Renal pelvis (tissue), 4 donors: Measurements from ENCODE around the gene LAPTM5. TPM values are rescaled to one million over a fixed set of nuclear protein-coding genes. Genes with fewer than 3 reads are reported as not detected.
A peak's percentile ranks its signal among the peaks of the same experiment; 100 is the strongest.
"Not testable (repeated sequence)": the region's sequence is repeated elsewhere in the genome, so short reads cannot be mapped to it uniquely, and the experiment has no call there.

ENCODE experiments used
- DNase-seq: peaks from one replicate; pipeline ENCODE4 v3.0.0-alpha.2; 2013
- polyA plus RNA-seq, 3 donors: library from polyadenylated mRNA; unstranded; fragments of 120-200 nt; gene quantifications; one replicate each; pipeline ENCODE4 v1.2.1, GENCODE V29; 2013; ENCODE audit not compliant: insufficient read length in 3 of 3

Gene LAPTM5
- polyA plus RNA-seq, 3 donors, result 10.6 to 18.3 (median 12.9) TPM

DNA sequence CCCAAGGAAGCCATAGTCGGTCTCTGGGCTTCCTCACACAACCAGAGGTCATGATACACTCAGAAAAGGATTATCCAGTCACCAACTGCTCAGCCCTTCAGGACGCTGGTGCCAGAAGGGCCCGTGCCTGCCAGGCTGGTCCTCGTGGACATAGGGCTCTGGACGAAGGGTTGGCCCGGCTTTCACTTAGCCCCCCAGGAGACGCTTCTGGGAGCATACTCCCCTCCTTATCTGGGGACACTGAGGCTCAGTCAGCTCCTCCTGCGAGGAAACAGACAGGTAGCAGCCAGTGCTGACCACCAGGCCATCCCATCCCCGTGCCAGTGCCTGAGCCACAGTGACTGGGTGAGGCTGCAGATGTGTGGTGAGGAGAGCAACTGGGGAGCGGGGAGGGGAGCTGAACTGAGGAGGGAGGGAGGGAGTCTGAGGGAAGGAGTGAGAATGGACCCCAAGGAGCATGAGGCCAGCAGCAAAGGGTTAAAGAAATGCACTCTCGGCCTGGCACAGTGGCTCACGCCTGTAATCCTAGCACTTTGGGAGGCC lies 17.9 kb upstream of the LAPTM5 start:
- no peak for DNase-seq

DNA sequence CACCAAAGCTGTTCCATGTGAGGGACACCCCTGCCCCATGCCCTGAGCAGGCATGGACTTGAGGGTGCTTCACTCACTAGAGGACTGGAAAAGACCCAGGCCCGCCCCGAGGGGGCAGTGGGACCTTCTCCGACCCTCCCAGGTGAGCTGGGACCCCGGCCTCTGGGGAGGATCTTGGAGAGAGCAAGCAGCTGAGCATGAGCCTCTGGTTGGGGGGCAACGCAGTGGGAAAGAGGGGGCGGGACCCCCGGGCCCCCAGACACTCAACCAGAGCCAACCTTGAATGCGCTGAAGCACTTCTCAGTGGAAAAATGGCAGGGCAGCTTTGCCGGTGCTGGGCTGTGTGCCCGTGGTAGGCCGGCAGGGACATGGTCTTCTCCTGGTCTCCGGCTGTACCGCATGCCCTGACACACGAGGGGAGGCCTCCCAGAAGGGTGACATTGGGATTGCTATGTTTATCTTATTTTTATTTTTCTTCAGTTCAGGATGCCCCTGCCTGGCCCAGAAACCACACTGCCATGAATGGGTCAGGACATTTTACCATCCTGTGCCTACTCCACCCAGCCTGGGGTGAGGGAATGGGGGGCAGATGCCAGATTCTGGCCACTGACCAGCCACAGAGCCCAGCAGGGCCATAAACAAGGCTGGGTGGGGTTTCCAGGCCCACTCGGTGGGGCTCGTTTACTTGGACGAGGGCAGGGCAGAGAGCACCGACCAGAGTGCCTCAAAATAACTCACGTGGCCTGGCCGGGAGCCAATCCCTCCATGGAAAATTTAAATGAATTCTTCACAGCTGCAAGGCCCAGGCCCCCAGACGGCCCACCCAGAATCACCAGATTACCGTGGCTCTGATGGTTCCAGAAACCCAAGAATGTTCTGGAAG lies 17.2 kb upstream of the LAPTM5 start:
- no peak for DNase-seq

- DNase-seq, result no peak
These were observed 16.3 kb upstream of the LAPTM5 start for GRCh38 chr1:30773722-30774358.

- no peak for DNase-seq
These were observed 13.4 kb upstream of the LAPTM5 start for GRCh38 chr1:30771005-30771404.

DNA sequence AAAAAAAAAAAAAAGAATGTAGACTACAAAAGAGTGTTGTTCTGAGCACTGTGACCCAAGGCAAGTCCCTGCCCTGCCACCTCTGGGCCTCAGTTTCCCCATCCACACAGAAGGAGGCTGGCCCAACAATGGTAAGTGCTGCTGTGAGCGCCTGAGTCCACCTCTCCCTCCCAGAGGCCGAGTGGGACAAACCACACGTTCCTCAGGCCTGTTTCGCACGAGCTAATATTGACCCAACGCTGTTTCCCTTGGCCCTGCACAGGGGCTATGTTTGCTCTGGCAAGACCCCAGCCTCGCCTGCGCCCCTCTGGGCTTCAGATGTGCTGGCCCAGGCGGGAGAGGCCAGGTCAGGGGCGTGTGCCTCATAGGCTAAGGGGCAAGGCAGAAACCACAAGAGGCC lies 12.6 kb upstream of the LAPTM5 start:
- DNase-seq, result no peak

DNA sequence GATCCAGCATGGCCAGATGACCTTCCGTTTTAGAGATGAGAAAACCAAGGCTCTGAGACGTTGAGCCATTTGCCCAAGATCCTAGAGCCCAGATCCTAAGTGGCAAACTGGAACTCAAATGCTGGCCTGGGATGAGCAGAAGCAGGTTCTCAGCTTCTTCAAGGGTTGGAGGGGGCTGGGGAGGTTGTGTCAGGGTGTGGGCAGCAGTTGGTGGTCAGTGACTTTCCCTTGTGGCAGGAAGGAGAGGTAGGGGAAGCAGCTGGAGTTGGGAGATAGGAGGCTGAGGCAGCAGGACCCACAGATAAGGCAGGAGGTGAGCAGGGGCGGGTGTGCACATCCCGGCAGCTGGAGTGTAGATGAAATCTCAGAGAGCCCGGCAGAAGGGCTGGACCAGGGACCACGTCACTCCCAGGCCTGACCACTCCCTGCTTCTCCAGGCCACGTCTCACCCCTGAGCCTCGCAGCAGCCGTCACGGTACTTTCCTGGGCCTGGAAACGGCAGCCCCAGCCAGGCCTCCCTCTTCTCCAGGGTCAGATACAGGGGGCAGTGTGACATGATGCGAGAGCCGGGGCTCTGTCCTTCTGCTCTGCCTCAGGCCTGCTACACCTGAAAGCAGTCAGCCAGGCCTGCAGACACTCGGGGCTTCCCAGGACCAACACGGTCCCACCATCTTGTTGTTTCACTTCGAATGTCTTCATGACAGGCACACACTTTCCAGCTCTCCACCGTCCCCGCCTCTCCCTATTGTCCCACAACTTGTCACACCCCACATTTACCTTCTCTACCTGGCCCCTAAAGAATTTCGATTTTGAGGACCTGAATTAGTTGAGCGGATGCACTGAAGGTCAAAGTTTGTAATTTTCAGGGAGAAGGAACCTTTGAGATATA lies 11.5 kb upstream of the LAPTM5 start:
- DNase-seq, result no peak

DNA sequence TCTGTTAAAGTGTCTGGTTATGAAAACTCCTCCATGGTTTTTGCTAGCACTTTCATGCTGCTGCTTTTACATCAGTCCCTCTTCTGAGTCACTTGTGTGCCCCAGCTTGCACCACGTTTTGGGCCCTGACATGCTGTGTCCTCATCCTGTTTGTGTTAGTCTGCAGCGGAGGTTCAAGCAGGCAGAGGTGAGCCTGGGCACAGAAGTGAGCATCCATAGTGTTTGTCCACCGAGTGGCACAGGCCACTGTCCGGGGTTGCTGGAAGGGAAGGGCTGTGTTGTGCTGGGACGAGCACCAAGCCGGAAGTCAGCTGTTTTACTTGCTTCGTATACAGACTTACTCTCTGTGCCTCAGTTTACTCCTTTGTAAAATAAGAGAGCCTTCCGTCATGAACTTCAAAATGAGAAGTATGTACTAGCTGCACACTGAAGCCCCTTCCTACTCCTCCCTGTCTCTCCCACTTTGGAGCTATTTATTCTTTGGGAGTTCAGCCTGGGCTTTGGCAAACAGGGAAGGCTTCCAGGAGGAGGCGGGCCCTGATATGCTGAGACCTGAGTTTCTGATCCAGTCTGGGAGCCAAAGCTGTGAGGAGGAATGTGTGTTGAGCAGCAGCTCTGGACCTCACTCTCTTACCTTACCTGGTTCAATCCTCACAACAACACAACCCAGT lies 10.7 kb upstream of the LAPTM5 start:
- no peak for DNase-seq

DNA sequence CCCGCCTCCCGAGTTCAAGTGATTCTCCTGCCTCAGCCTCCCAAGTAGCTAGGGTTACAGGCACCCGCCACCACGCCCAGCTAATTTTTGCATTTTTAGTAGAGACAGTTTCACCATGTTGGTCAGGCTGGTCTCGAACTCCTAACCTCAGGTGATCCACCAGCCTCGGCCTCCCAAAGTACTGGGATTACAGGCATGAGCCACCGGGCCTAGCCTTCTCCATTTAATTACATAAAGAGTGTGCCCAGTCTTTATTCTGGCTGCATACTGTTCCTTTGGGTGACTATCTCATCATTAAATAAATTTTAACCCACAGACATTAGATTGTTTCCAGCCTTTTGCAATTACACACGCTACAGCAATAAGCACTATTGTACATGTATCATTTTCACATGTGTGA lies 9.4 kb upstream of the LAPTM5 start:
- DNase-seq, result not testable (repeated sequence)

DNA sequence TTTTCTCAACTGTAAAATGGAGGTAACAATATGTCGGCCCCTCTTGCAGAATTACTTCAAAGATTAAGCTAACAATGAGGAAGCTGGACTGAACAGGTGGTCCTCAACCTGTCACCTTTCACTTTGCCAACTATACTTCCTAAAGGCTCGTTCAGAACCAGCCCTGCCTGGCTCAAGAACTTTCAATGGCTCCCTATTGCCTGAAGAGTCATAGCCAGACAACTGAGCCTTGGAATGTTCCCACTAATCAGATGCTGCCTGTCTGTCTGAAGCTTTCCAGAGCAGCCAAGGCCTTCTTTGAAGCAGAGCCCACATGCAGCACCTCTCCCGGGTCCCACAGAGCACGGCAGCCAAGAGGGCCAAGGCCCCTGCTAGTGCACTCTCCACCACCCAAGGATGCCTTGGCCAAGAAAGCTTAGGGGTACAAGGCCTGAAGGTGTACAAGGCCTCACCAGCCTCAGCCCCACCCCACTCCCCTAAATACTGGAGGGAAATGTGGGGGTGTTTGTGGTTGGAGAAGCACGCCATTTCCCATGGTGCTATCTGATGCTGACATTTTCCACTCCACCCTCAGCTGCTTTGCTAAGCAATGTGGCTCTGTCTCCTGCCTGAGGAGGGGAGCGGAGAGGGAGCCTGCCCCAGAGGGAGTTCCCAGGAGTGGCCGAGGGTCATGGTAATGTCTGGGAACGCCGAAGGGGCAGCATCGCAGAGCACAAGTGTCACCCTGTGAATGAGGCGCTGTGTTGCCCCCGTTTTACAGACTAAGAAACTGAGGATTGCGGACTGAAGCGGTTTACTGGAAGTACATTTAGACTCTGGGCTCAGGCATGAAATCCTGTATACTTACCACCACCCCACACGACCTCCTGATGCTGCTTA lies 8.2 kb upstream of the LAPTM5 start:
- no peak for DNase-seq

- DNase-seq, result no peak
These were observed 7.5 kb upstream of the LAPTM5 start for GRCh38 chr1:30764939-30765555.

DNA sequence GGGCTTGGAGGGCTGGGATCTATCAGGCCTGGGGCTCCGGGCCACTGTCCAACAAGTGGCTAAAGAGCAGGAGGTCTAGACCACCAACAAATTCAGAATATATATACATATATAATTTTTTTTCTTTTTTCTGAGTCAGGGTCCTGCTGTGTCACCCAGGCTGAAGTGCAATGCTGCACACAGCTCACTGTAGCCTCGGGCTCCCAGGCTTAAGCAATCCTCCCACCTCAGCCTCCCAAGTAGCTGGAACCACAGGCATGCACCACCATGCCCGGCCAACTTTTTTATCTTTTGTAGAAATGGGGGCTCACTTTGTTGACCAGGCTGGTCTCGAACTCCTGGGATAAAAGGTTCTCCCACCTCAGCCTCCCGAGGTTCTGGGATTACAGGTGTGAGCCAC lies 6.8 kb upstream of the LAPTM5 start:
- no peak for DNase-seq

DNA sequence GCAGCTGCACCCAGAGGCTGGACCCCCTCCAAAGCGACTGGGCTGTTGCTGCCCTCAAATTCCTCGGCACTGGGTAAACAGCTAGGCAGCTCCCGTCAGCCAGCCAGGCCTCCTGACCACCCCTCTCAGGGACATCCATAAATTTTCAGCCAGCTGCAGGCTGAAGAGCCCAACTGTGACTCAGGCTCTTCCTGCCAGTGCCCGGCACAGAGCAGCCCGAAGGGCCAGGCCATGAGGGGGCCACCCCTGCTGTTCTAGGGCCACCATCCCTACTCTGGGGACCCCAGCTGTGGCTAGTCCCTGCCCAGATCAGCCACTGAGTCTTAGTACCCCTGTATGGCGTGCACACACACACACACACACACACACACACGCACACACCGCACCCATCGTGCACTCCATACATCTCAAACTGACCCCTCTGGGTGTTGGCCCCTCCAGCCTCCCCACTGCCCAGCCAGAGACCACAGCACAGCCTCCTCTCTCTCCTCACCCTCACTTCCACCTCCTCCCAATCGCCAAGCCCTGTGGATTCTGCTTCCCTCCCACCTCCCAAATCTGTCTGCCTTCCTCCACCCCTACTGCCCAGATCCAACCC lies 6.2 kb upstream of the LAPTM5 start:
- peak; percentile 53 for DNase-seq

GRCh38 chr1:30762930-30763650 lies 5.5 kb upstream of the LAPTM5 start:
- DNase-seq, result no peak

GRCh38 chr1:30762152-30762929 lies 4.8 kb upstream of the LAPTM5 start:
- no peak for DNase-seq

DNA sequence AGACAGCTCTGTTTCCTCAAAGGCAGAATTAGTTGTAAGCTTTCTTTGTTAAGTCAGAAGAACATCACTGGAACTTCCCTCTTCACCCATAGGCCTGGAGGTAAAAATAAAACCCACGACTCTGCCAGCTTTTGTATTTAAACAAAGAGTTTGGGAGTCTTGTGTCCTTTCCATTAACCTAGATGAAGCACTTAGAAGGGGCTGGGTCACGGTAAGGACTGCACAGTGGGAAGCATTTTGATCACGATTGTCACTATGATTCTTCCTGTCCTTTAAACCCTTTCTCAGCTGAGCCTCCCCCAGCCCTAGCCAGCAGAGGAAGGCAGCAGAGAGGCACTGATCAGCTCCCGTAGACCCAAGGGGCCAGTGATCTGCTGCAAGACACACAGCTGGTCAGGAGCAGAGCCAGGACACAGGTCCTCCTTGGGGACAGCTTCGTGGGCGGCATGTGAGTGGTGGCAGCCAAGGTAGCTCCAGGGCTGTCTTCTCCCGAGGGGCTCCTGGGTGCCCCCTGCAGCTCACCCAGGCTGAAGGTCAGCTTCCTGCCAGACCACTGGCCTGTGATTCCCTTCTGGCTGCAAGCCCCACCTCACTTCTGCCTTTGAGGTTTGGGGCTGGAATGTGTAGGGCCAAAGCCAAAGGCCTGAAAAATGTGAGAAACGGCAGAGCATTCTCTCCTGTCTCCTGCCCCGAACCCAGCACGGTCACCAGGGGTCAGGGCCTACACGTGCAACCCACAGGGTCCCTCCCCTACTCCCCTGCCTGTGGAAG lies 4.0 kb upstream of the LAPTM5 start:
- DNase-seq, result no peak

GRCh38 chr1:30760596-30761324 lies 3.2 kb upstream of the LAPTM5 start:
- no peak for DNase-seq
